H1 (cell line): ENCODE results near the gene MGAT5. TPM values are rescaled to one million over a fixed set of nuclear protein-coding genes. Genes with fewer than 3 reads are reported as not detected.

Experiments used
- CTCF ChIA-PET: fragments of 300-600 bp; sonication (Branson Sonifier 250); formaldehyde crosslinking; loops from one replicate; lab custom pipeline; 2021; ENCODE audit not compliant: partially characterized antibody; lab: Charles Lee
- POLR2A ChIA-PET: fragments of 300-600 bp; sonication (Branson Sonifier 250); formaldehyde crosslinking; loops from one replicate; lab custom pipeline; 2021; ENCODE audit warnings: inconsistent platforms; ENCODE audit not compliant: partially characterized antibody; lab: Charles Lee
- DNase-seq, 2 experiments: peaks; one replicate each; pipeline versions ENCODE4 v3.0.0 to v3.0.0-alpha.2; 2010 to 2022; ENCODE audit warnings: low spot score in 2 of 2, low read depth in 1 of 2, mixed read lengths in 1 of 2
- FAIRE-seq: peaks from 2 replicates; lab custom pipeline; 2011; peaks lifted over from hg19 to GRCh38; lab: Jason Lieb, UNC
- H2AFZ ChIP-seq: 2 replicates; pipeline ENCODE4 v1.8.1; 2012; ENCODE audit warnings: low read length, inconsistent platforms
- H2AK5ac ChIP-seq: 2 replicates; pipeline ENCODE4 v1.6.1; 2013; ENCODE audit warnings: low read depth, low read length
- H2BK120ac ChIP-seq: replicated peaks from 2 replicates; pipeline ENCODE3; 2013; ENCODE audit warnings: low read depth, low read length, inconsistent platforms
- H2BK12ac ChIP-seq: 2 replicates; pipeline ENCODE4 v1.6.1; 2013; ENCODE audit warnings: low read depth, low read length
- H2BK15ac ChIP-seq: 2 replicates; pipeline ENCODE4 v1.6.1; 2013; ENCODE audit warnings: low read length
- H2BK20ac ChIP-seq: 2 replicates; pipeline ENCODE4 v1.6.1; 2013; ENCODE audit warnings: low read length
- H2BK5ac ChIP-seq: 2 replicates; pipeline ENCODE4 v1.6.1; 2013; ENCODE audit warnings: low read depth, low read length
- H3K14ac ChIP-seq: 2 replicates; pipeline ENCODE4 v1.6.1; 2013; ENCODE audit warnings: inconsistent platforms; ENCODE audit not compliant: insufficient read length
- H3K18ac ChIP-seq: 2 replicates; pipeline ENCODE4 v1.6.1; 2013; ENCODE audit warnings: low read length; ENCODE audit errors: extremely low read depth
- H3K23ac ChIP-seq: 2 replicates; pipeline ENCODE4 v1.6.1; 2013; ENCODE audit warnings: inconsistent platforms; ENCODE audit not compliant: insufficient read length
- H3K23me2 ChIP-seq: 2 replicates; pipeline ENCODE4 v1.6.1; 2013; ENCODE audit warnings: low read depth, low read length
- H3K27ac ChIP-seq: 2 replicates; pipeline ENCODE4 v1.6.1; 2011; ENCODE audit warnings: low read depth, low read length, inconsistent platforms
- H3K27me3 ChIP-seq, 4 experiments: replicated peaks in 1 of 4; 1 replicate in 1 of 4; 2 replicates in 3 of 4; pipeline versions ENCODE4 v1.6.1 to v1.8.1; 2011 to 2013; ENCODE audit warnings: low read length in 3 of 4, mild to moderate bottlenecking in 3 of 4, inconsistent platforms in 2 of 4, mixed read lengths in 2 of 4, moderate library complexity in 1 of 4; ENCODE audit not compliant: control insufficient read depth in 3 of 4, insufficient read depth in 3 of 4; ENCODE audit errors: extremely low read depth in 1 of 4
- H3K36me3 ChIP-seq, 4 experiments: 2 replicates each; pipeline versions ENCODE4 v1.6.1 to v1.8.1; 2011 to 2013; ENCODE audit warnings: mild to moderate bottlenecking in 4 of 4, low read length in 3 of 4, moderate library complexity in 2 of 4, control low read depth in 1 of 4, inconsistent platforms in 1 of 4; ENCODE audit not compliant: insufficient read depth in 4 of 4, control insufficient read depth in 2 of 4
- H3K4ac ChIP-seq: replicated peaks from 2 replicates; pipeline ENCODE3; 2013; ENCODE audit warnings: low read length, low read depth, mixed read lengths, inconsistent platforms; ENCODE audit not compliant: insufficient read length
- H3K4me1 ChIP-seq, 4 experiments: replicated peaks in 1 of 4; 1 replicate in 1 of 4; 2 replicates in 3 of 4; pipeline versions ENCODE4 v1.6.1 to v1.8.1; 2011 to 2013; ENCODE audit warnings: low read length in 3 of 4, inconsistent platforms in 2 of 4, mixed read lengths in 1 of 4; ENCODE audit not compliant: insufficient read depth in 4 of 4, control insufficient read depth in 3 of 4
- H3K4me2 ChIP-seq, 2 experiments: 2 replicates each; pipeline versions ENCODE4 v1.6.1 to v1.8.1; 2011 to 2013; ENCODE audit warnings: low read depth in 2 of 2, low read length in 2 of 2, control low read depth in 1 of 2, inconsistent platforms in 1 of 2, mild to moderate bottlenecking in 1 of 2; ENCODE audit not compliant: insufficient read depth in 1 of 2
- H3K4me3 ChIP-seq, 4 experiments: fragments of 200-600, 300-600 bp in 1 of 4; sonication (generic), shearing (Covaris generic), sonication (Bioruptor Twin) in 1 of 4; 2 replicates each; pipeline versions ENCODE4 v1.5.1 to v1.8.1; 2011 to 2016; ENCODE audit warnings: low read length in 4 of 4, low read depth in 3 of 4, control low read depth in 2 of 4, inconsistent platforms in 2 of 4, mild to moderate bottlenecking in 2 of 4, mixed read lengths in 1 of 4, moderate library complexity in 1 of 4; ENCODE audit not compliant: insufficient read depth in 2 of 4; ENCODE audit errors: extremely low read depth in 1 of 4
- H3K56ac ChIP-seq: replicated peaks from 2 replicates; pipeline ENCODE3; 2013; ENCODE audit warnings: low read depth, mild to moderate bottlenecking, mixed read lengths, low read length, inconsistent platforms; ENCODE audit not compliant: insufficient read length
- H3K79me1 ChIP-seq: 2 replicates; pipeline ENCODE4 v1.6.1; 2013; ENCODE audit warnings: low read depth, low read length, control low read depth
- H3K79me2 ChIP-seq, 2 experiments: 2 replicates each; pipeline versions ENCODE4 v1.6.1 to v1.8.1; 2012 to 2013; ENCODE audit warnings: low read length in 2 of 2, mild to moderate bottlenecking in 2 of 2, inconsistent platforms in 1 of 2; ENCODE audit not compliant: insufficient read depth in 2 of 2, control insufficient read depth in 1 of 2
- H3K9ac ChIP-seq, 4 experiments: replicated peaks in 1 of 4; 1 replicate in 1 of 4; 2 replicates in 3 of 4; pipeline versions ENCODE4 v1.6.1 to v1.8.1; 2011 to 2013; ENCODE audit warnings: low read depth in 3 of 4, low read length in 3 of 4, control low read depth in 2 of 4, mild to moderate bottlenecking in 2 of 4, moderate library complexity in 2 of 4, inconsistent platforms in 1 of 4; ENCODE audit errors: extremely low read depth in 1 of 4
- H3K9me3 ChIP-seq, 2 experiments: 2 replicates each; pipeline versions ENCODE4 v1.6.1 to v1.8.1; 2012 to 2013; ENCODE audit warnings: mild to moderate bottlenecking in 2 of 2, moderate library complexity in 2 of 2, control low read depth in 1 of 2, inconsistent platforms in 1 of 2, low read depth in 1 of 2, low read length in 1 of 2, mixed read lengths in 1 of 2; ENCODE audit not compliant: insufficient read depth in 2 of 2
- H4K20me1 ChIP-seq, 2 experiments: replicated peaks in 1 of 2; 2 replicates each; pipeline versions ENCODE3 to v1.8.1; 2011 to 2013; ENCODE audit warnings: inconsistent platforms in 2 of 2, low read length in 2 of 2, mild to moderate bottlenecking in 1 of 2; ENCODE audit not compliant: insufficient read depth in 2 of 2, control insufficient read depth in 1 of 2
- H4K5ac ChIP-seq: 2 replicates; pipeline ENCODE4 v1.6.1; 2013; ENCODE audit warnings: low read length, low read depth, mixed read lengths, inconsistent platforms; ENCODE audit not compliant: insufficient read length
- H4K8ac ChIP-seq: 2 replicates; pipeline ENCODE4 v1.8.0; 2013; ENCODE audit warnings: mild to moderate bottlenecking, moderate library complexity, low read length, inconsistent platforms; ENCODE audit not compliant: insufficient read depth; ENCODE audit errors: extremely low read depth
- H4K91ac ChIP-seq: replicated peaks from 2 replicates; pipeline ENCODE3; 2013; ENCODE audit warnings: low read length, mixed read lengths, inconsistent platforms; ENCODE audit not compliant: insufficient read length
- ATF2 ChIP-seq: IDR thresholded peaks from 2 replicates; pipeline ENCODE4 v1.6.1; 2012; ENCODE audit warnings: low read length, inconsistent platforms
- CBX5 ChIP-seq: fragments of 300-800, 300-1000 bp; sonication (generic); IDR thresholded peaks from 2 replicates; pipeline ENCODE4 v1.7.1; 2016; ENCODE audit warnings: antibody characterized with exemption, low read length, low read depth
- HDAC6 ChIP-seq: IDR thresholded peaks from one replicate; pipeline ENCODE4 v1.7.1; 2012; ENCODE audit warnings: low read depth, mild to moderate bottlenecking, inconsistent platforms, low read length, moderate library complexity
- JUN ChIP-seq: IDR thresholded peaks from 2 replicates; pipeline ENCODE4 v1.6.1; 2011; ENCODE audit warnings: low read depth, mild to moderate bottlenecking, improper control_type of control experiment, low read length
- PHF8 ChIP-seq: fragments of 200-600 bp; sonication (generic); conservative IDR thresholded peaks from 2 replicates; pipeline ENCODE4 v1.7.1; 2012; ENCODE audit warnings: low read depth, mild to moderate bottlenecking, inconsistent platforms, low read length, moderate library complexity
- POU5F1 ChIP-seq: IDR thresholded peaks from 2 replicates; pipeline ENCODE4 v1.6.1; 2011; ENCODE audit warnings: low read depth, mild to moderate bottlenecking, low read length, moderate library complexity
- SIX5 ChIP-seq: IDR thresholded peaks from 2 replicates; pipeline ENCODE4 v1.6.1; 2011; ENCODE audit warnings: mild to moderate bottlenecking, low read depth, low read length
- TAF7 ChIP-seq: optimal IDR thresholded peaks from 2 replicates; pipeline ENCODE3; 2011; ENCODE audit warnings: low read depth, mild to moderate bottlenecking, inconsistent platforms, low read length, moderate library complexity, borderline replicate concordance
- TEAD4 ChIP-seq: IDR thresholded peaks from 2 replicates; pipeline ENCODE4 v1.6.1; 2012; ENCODE audit warnings: low read depth, low read length, inconsistent platforms, mixed read lengths
- WGBS, 2 experiments: shearing (Covaris generic) in 1 of 2; methylation state at CpG; one replicate each; pipeline versions ENCODE4 v1.1.6 to v1.1.7; 2013 to 2015; ENCODE audit warnings: low lambda C conversion rate in 2 of 2, mixed read lengths in 2 of 2, inconsistent platforms in 1 of 2, low coverage in 1 of 2, missing lambda C conversion rate in 1 of 2; ENCODE audit not compliant: insufficient replicate concordance in 2 of 2, insufficient coverage in 1 of 2, insufficient read length in 1 of 2; ENCODE audit errors: extremely low coverage in 1 of 2, missing lambda C conversion rate in 1 of 2; 5-methylcytosine and 5-hydroxymethylcytosine counted together
- polyA plus RNA-seq, 7 experiments: library from polyadenylated mRNA; depleted of rRNA in 3 of 7; stranded (reverse) in 5 of 7; unstranded in 2 of 7; fragments of >200 nt in 5 of 7; fragments of 200-250 nt in 2 of 7; gene quantifications; 1 replicate in 5 of 7; 2 replicates in 1 of 7; 4 replicates in 1 of 7; pipeline versions ENCODE4 v1.2.1 to v1.2.3, GENCODE V29; 2011 to 2013; ENCODE audit warnings: missing spikeins in 2 of 7, mixed read lengths in 2 of 7
- total RNA-seq: library from RNA; stranded (reverse); fragmentation: NEBNext Ultra II Directional; extraction: Animal tissue kit (Norgen Biotek cat#: 25700); gene quantifications from 2 replicates; pipeline ENCODE4 v1.2.1, GENCODE V29; 2021

MGAT5 gene
- total and polyA plus RNA-seq, 2 of the 8 experiments (the other 6 are each of a cell fraction or from before 2014, with no cell fraction given) = 11.2 to 49.2 TPM

- H2BK20ac ChIP-seq = no peak overlapping the region
- H3K27ac ChIP-seq = no peak overlapping the region
- H4K8ac ChIP-seq = no peak overlapping the region
- no peak for TF ChIP-seq JUN
- no peak for TF ChIP-seq PHF8
- no peak for TF ChIP-seq HDAC6
- no peak for TF ChIP-seq CBX5
- no peak for TF ChIP-seq SIX5
- TF ChIP-seq ATF2 = no peak
- TF ChIP-seq TAF7 = no peak
- TF ChIP-seq POU5F1 = no peak
- no peak for TF ChIP-seq TEAD4
- no peak overlapping the region for H3K56ac ChIP-seq
- H3K4ac ChIP-seq = no peak overlapping the region
- FAIRE-seq (no peak), DNase-seq (no peak)
- H3K9me3 ChIP-seq = no peaks in the 10 kb centered on the region
- CTCF ChIA-PET = interaction anchor here (0.8 to 6.3 kb wide), 6 partner anchors 12 to 151 kb away, joined by 3 to 37 read pairs (median 6); no protein-coding TSS in a partner anchor
- no peak overlapping the region for H2BK5ac ChIP-seq
- H3K79me2 ChIP-seq = no peaks in the 10 kb centered on the region
- no peaks in the 10 kb centered on the region for H3K4me1 ChIP-seq
- H3K4me3 ChIP-seq = no peak overlapping the region
- H4K20me1 ChIP-seq = peaks cover 0 to 2% of the 10 kb centered on the region in 2 experiments
- H3K36me3 ChIP-seq = peaks cover 0 to 4% (median 0%) of the 10 kb centered on the region in 4 experiments; a peak in 2 of 8 replicates
- no peak overlapping the region for H2BK15ac ChIP-seq
- peaks cover 2% of the 10 kb centered on the region; the same call in 1 of the 2 replicates for H3K79me1 ChIP-seq
- H3K23me2 ChIP-seq = no peaks in the 10 kb centered on the region
- 89% methylated on average over 3 of the region's 3 CpGs; no CpG with 5 or more reads in 1 of the 2 experiments for WGBS, 2 experiments
- H4K91ac ChIP-seq = no peak overlapping the region
- H2AK5ac ChIP-seq = no peak overlapping the region
- no peak overlapping the region for H2BK120ac ChIP-seq
- H3K4me2 ChIP-seq = no peak overlapping the region
- H4K5ac ChIP-seq = no peak overlapping the region
- POLR2A ChIA-PET = no interaction called here
- no peak overlapping the region for H2BK12ac ChIP-seq
- no peak overlapping the region for H2AFZ ChIP-seq
- no peak overlapping the region for H3K14ac ChIP-seq
- H3K23ac ChIP-seq = no peak overlapping the region
- H3K9ac ChIP-seq = no peak overlapping the region
- H3K27me3 ChIP-seq = no peaks in the 10 kb centered on the region
- no peak overlapping the region for H3K18ac ChIP-seq
These were observed 125.8 kb downstream of the MGAT5 start for GRCh38 chr2:134379722-134380121.
